ENCODE measurements around the gene DLX5.
"Not testable (repeated sequence)": the region's sequence is repeated elsewhere in the genome, so short reads cannot be mapped to it uniquely, and the experiment has no call there.

- TF ChIP-seq, protein P1, sequence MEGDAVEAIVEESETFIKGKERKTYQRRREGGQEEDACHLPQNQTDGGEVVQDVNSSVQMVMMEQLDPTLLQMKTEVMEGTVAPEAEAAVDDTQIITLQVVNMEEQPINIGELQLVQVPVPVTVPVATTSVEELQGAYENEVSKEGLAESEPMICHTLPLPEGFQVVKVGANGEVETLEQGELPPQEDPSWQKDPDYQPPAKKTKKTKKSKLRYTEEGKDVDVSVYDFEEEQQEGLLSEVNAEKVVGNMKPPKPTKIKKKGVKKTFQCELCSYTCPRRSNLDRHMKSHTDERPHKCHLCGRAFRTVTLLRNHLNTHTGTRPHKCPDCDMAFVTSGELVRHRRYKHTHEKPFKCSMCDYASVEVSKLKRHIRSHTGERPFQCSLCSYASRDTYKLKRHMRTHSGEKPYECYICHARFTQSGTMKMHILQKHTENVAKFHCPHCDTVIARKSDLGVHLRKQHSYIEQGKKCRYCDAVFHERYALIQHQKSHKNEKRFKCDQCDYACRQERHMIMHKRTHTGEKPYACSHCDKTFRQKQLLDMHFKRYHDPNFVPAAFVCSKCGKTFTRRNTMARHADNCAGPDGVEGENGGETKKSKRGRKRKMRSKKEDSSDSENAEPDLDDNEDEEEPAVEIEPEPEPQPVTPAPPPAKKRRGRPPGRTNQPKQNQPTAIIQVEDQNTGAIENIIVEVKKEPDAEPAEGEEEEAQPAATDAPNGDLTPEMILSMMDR (IDR thresholded peaks at IDR 0.05), result not testable (repeated sequence)
- not testable (repeated sequence) for TF ChIP-seq POLR2AphosphoS5 (IDR thresholded peaks at IDR 0.05; ENCODE audit: low read depth, low read length); REST (IDR thresholded peaks at IDR 0.05; ENCODE audit: insufficient read depth in 1 of 2, low read depth in 2 of 2, low read length in 1 of 2); TCF7L2 (IDR thresholded peaks at IDR 0.05; ENCODE audit: low read depth, low read length)
These were observed 47.4 kb upstream of the DLX5 start for GRCh38 chr7:97072025-97072424.

Measured in Panc1 (cell line).